ENCODE results near the gene EFNA5. TPM values are rescaled to one million over a fixed set of nuclear protein-coding genes. Genes with fewer than 3 reads are reported as not detected.

Gene EFNA5
- total RNA-seq, 1 donor from 2014 or later = 12.0 TPM

- Mint-ChIP-seq H3K27ac (no peak overlapping the region), H3K27me3 (no peaks in the 10 kb centered on the region), H3K9me3 (ENCODE audit: low read depth) (peaks cover 15% of the 10 kb centered on the region), H3K4me1 (ENCODE audit: low read depth) (no peaks in the 10 kb centered on the region), H3K4me3 (ENCODE audit: low read depth) (no peak overlapping the region), H3K36me3 (ENCODE audit: insufficient read depth) (peaks cover 2% of the 10 kb centered on the region)
- DNase-seq (ENCODE audit: low spot score, unreplicated experiment) = no peak
- TF ChIP-seq, protein P1, sequence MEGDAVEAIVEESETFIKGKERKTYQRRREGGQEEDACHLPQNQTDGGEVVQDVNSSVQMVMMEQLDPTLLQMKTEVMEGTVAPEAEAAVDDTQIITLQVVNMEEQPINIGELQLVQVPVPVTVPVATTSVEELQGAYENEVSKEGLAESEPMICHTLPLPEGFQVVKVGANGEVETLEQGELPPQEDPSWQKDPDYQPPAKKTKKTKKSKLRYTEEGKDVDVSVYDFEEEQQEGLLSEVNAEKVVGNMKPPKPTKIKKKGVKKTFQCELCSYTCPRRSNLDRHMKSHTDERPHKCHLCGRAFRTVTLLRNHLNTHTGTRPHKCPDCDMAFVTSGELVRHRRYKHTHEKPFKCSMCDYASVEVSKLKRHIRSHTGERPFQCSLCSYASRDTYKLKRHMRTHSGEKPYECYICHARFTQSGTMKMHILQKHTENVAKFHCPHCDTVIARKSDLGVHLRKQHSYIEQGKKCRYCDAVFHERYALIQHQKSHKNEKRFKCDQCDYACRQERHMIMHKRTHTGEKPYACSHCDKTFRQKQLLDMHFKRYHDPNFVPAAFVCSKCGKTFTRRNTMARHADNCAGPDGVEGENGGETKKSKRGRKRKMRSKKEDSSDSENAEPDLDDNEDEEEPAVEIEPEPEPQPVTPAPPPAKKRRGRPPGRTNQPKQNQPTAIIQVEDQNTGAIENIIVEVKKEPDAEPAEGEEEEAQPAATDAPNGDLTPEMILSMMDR (IDR thresholded peaks at IDR 0.05; ENCODE audit: unreplicated experiment) = no peak
Observed at GRCh38 chr5:107705402-107706014, 34.8 kb upstream of the EFNA5 start.

DNA sequence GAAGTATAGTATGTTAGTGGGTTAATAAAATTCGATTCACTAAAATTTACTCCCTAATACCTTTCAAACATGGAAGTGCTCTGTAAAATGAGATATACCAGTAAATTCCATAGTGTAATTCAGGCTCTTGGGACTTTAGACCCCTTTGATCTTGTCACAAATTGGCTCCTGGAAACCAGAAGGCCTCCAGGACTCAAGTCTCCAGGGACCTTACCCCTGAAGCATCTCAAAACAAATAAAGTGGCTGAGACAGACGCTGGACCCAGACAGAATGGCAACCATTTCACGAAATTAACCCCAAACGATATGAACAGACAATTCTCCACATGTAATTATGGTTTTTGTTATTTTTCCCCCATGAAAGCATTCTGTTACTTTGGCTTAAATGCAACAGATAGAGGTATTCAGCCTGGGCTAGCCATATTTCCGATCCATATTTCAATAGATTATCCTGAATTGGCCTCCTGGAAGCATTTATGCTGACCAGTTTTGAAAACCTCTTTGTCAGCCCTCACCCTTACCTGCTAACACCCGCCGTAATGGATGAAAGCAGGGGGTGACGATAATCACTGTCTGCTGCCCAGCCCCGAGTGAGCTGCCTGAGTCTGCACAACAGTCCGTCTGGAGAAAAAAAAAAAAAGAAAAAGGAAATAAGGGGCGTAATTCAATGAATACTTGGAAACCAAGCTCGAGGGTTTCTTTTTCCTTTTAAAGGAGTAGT is 34.1 kb upstream of the EFNA5 start:
- TF ChIP-seq, protein P1 (IDR thresholded peaks at IDR 0.05; ENCODE audit: unreplicated experiment) = no peak
- Mint-ChIP-seq H3K27ac (no peak overlapping the region), H3K36me3 (ENCODE audit: insufficient read depth) (peaks cover 2% of the 10 kb centered on the region), H3K9me3 (ENCODE audit: low read depth) (peaks cover 11% of the 10 kb centered on the region), H3K27me3 (no peaks in the 10 kb centered on the region), H3K4me3 (ENCODE audit: low read depth) (no peak overlapping the region), H3K4me1 (ENCODE audit: low read depth) (no peaks in the 10 kb centered on the region)
- DNase-seq (ENCODE audit: low spot score, unreplicated experiment) = no peak

DNA sequence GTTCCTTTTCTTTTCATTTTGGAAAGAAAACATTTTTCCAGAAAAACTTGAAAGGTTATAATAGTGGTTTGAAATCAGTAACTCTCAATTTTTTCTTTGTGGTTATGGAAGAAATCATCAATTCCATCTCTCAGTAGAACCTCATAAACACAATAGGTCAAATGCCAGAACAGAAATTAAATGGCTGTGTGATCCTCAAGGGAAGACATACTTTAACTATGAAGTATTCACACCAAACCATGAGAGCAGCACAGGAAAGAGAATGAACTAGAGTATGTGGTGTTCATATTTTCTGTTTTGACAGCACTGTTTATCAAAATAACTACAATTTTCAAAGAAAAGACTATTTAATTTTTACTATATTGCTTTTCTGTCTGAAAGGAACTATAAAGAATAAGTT is 29.7 kb upstream of the EFNA5 start:
- H3K4me1 Mint-ChIP-seq (ENCODE audit: low read depth) = no peaks in the 10 kb centered on the region
- no peak overlapping the region for H3K4me3 Mint-ChIP-seq (ENCODE audit: low read depth)
- H3K27me3 Mint-ChIP-seq = peaks cover 5% of the 10 kb centered on the region
- H3K27ac Mint-ChIP-seq = no peak overlapping the region
- no peaks in the 10 kb centered on the region for H3K9me3 Mint-ChIP-seq (ENCODE audit: low read depth)
- TF ChIP-seq, protein P1 (IDR thresholded peaks at IDR 0.05; ENCODE audit: unreplicated experiment) = no peak
- DNase-seq (ENCODE audit: low spot score, unreplicated experiment) = no peak
- H3K36me3 Mint-ChIP-seq (ENCODE audit: insufficient read depth) = no peaks in the 10 kb centered on the region

DNA sequence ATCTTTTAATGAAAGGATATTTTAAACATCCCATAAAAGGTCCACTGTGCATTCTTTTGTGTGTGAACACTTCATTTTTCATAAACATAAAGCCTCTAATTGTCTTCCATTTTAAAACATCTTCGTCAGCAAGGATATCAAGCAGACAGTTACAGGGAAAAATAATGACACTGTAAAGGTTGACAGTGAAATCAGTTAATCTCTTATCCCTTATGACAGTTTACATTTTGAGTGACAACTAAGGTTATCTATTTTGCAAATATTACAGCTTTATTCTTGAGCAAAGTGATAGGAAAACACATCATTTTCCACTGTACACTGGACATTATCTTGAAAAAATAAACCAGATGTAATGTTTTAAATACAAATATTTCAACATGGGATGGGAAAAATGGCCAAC is 28.7 kb upstream of the EFNA5 start:
- no peak overlapping the region for H3K27ac Mint-ChIP-seq
- TF ChIP-seq, protein P1 (IDR thresholded peaks at IDR 0.05; ENCODE audit: unreplicated experiment) = no peak
- peaks cover 5% of the 10 kb centered on the region for H3K27me3 Mint-ChIP-seq
- no peak for DNase-seq (ENCODE audit: low spot score, unreplicated experiment)
- no peaks in the 10 kb centered on the region for H3K36me3 Mint-ChIP-seq (ENCODE audit: insufficient read depth)
- H3K4me1 Mint-ChIP-seq (ENCODE audit: low read depth) = no peaks in the 10 kb centered on the region
- H3K9me3 Mint-ChIP-seq (ENCODE audit: low read depth) = no peaks in the 10 kb centered on the region
- no peak overlapping the region for H3K4me3 Mint-ChIP-seq (ENCODE audit: low read depth)

- Mint-ChIP-seq H3K9me3 (ENCODE audit: low read depth) (no peaks in the 10 kb centered on the region), H3K36me3 (ENCODE audit: insufficient read depth) (no peaks in the 10 kb centered on the region), H3K27me3 (peaks cover 5% of the 10 kb centered on the region), H3K4me1 (ENCODE audit: low read depth) (no peaks in the 10 kb centered on the region), H3K4me3 (ENCODE audit: low read depth) (no peak overlapping the region), H3K27ac (no peak overlapping the region)
- TF ChIP-seq, protein P1 (IDR thresholded peaks at IDR 0.05; ENCODE audit: unreplicated experiment) = no peak
- no peak for DNase-seq (ENCODE audit: low spot score, unreplicated experiment)
Observed at GRCh38 chr5:107698286-107698685, 27.5 kb upstream of the EFNA5 start.

Measured in progenitor cell of endocrine pancreas (in vitro differentiated cells).